SU-DHL-6 (cell line): ENCODE data around the gene SP140.
A peak's percentile ranks its signal among the peaks of the same experiment; 100 is the strongest.

Experiments used
- H2AFZ ChIP-seq: fragments of 200-600 bp; sonication (generic); 2 replicates; pipeline ENCODE4 v1.6.1; 2014; ENCODE audit warnings: low read depth, mild to moderate bottlenecking, moderate library complexity, mixed read lengths, antibody characterized with exemption, low read length; ENCODE audit not compliant: severe bottlenecking
- H3F3A ChIP-seq: fragments of 200-600 bp; shearing (Covaris generic); 2 replicates; pipeline ENCODE4 v1.6.0; 2016; ENCODE audit warnings: antibody characterized with exemption, mild to moderate bottlenecking; ENCODE audit not compliant: insufficient read depth
- H3K27ac ChIP-seq: fragments of 200-600 bp; sonication (generic); 2 replicates; pipeline ENCODE4 v1.5.1; 2016; ENCODE audit warnings: low read depth, mild to moderate bottlenecking, low read length, moderate library complexity, mixed read lengths
- H3K27me3 ChIP-seq: fragments of 200-600 bp; sonication (generic), shearing (Covaris generic); 2 replicates; pipeline ENCODE4 v1.6.0; 2014; ENCODE audit warnings: mild to moderate bottlenecking, low read length
- H3K36me3 ChIP-seq: fragments of 200-600 bp; sonication (generic); 2 replicates; pipeline ENCODE4 v1.6.1; 2014; ENCODE audit warnings: mild to moderate bottlenecking, low read length, mixed read lengths
- H3K4me2 ChIP-seq: fragments of 300-600, 200-600 bp; shearing (Covaris generic), sonication (generic); 2 replicates; pipeline ENCODE4 v1.6.0; 2014; ENCODE audit warnings: low read length, low read depth, mild to moderate bottlenecking; ENCODE audit not compliant: poor library complexity, severe bottlenecking
- H3K4me3 ChIP-seq: fragments of 200-600 bp; sonication (generic); 2 replicates; pipeline ENCODE4 v1.5.1; 2014; ENCODE audit warnings: antibody characterized with exemption, low read length, mild to moderate bottlenecking, mixed read lengths; ENCODE audit not compliant: insufficient read depth, poor library complexity, severe bottlenecking
- H3K79me2 ChIP-seq: fragments of 200-600 bp; sonication (generic); 2 replicates; pipeline ENCODE4 v1.6.1; 2014; ENCODE audit warnings: mild to moderate bottlenecking, low read length, moderate library complexity; ENCODE audit not compliant: insufficient read depth
- H3K9ac ChIP-seq: fragments of 200-600 bp; sonication (generic); 2 replicates; pipeline ENCODE4 v1.7.0; 2014; ENCODE audit warnings: mild to moderate bottlenecking, low read length
- H3K9me2 ChIP-seq: fragments of 200-600 bp; sonication (generic); replicated peaks from 2 replicates; pipeline ENCODE4 v1.6.1; 2014; ENCODE audit warnings: low read length; ENCODE audit not compliant: insufficient read depth
- H3K9me3 ChIP-seq: fragments of 200-600 bp; sonication (generic); 2 replicates; pipeline ENCODE4 v1.6.1; 2014; ENCODE audit warnings: low read length, mixed read lengths; ENCODE audit not compliant: insufficient read depth
- H4K20me1 ChIP-seq: fragments of 200-600 bp; sonication (generic); 2 replicates; pipeline ENCODE4 v1.6.1; 2014; ENCODE audit warnings: low read depth, mild to moderate bottlenecking, antibody characterized with exemption, low read length, moderate library complexity, mixed read lengths
- CTCF ChIP-seq: fragments of 200-600 bp; sonication (generic); IDR thresholded peaks from one replicate; pipeline ENCODE4 v1.5.1; 2017; ENCODE audit warnings: antibody characterized with exemption, mild to moderate bottlenecking, low read length, moderate library complexity; ENCODE audit not compliant: insufficient read depth, poor library complexity, severe bottlenecking
- EZH2phosphoT487 ChIP-seq: fragments of 200-600 bp; sonication (generic), shearing (Covaris generic); conservative IDR thresholded peaks from 2 replicates; pipeline ENCODE4 v1.6.1; 2018; ENCODE audit warnings: mild to moderate bottlenecking, antibody characterized with exemption, low read length, moderate library complexity, mixed read lengths

The SP140 gene

DNA sequence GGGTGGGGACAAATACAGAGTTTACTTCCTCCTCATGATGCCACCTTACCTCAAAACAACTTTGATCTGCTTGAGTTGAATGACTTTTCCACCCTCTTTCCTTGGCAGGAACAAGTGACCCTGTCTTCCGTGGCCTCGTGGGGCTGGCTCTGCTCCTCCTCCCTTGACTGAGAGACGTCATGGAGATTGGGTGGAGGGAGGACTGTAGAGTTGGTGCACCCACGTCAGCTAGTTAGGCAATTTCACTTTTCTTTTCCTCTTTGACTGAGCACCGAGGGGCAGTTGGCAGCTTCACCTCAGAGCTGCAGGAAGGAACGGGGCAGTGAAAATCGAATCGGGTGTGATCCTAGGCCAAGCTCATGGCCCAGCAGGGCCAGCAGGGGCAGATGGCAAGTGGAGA lies at the start of gene SP140:
Gene SP140, plus strand, starts transcription at position 251 of the 400 bp plus-strand sequence. Its CDS starts 109 bp downstream, at position 360.
- peaks cover 46% of the 10 kb centered on the region for H3K79me2 ChIP-seq
- TF ChIP-seq CTCF, result no peak
- no peak for TF ChIP-seq EZH2phosphoT487
- peak within 1 kb of the TSS; percentile 71 for H3K9ac ChIP-seq
- H3K4me3 ChIP-seq, result peak within 1 kb of the TSS; percentile 72
- H3K27ac ChIP-seq, result peak within 1 kb of the TSS; percentile 98
- H3K4me2 ChIP-seq, result peak within 1 kb of the TSS; percentile 89
- H3K27me3 ChIP-seq, result no peaks in the 10 kb centered on the region
- H3K9me2 ChIP-seq, result no peaks in the 10 kb centered on the region
- H3K9me3 ChIP-seq, result peaks cover 7% of the 10 kb centered on the region; the same call in 1 of the 2 replicates
- no peak within 1 kb of the TSS for H2AFZ ChIP-seq
- H4K20me1 ChIP-seq, result no peaks in the 10 kb centered on the region
- H3K36me3 ChIP-seq, result peaks cover 8% of the 10 kb centered on the region
- H3F3A ChIP-seq, result peaks cover 42% of the 10 kb centered on the region

DNA sequence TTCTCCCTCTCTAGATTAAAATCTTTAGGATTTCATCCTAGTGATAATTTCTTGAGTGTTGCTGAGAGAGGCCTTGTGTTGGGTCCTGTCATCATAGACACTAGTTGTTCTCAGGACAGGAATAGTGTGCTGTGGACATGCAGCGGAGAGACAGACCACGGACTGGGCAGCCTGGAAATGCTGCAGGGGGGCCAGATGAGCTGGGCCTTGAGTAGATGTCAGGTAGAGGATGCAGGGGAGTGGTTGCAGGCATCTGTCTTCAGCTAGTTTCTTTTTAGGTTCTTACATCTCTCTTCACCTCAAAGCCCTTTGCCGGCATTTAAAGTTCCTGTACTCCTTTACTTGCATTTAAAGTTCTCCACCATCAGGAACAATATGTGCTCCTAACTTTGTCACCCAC lies 48.5 kb upstream of the SP140 start:
- no peaks in the 10 kb centered on the region for H3K27me3 ChIP-seq
- no peaks in the 10 kb centered on the region for H3K9me2 ChIP-seq
- H3K9me3 ChIP-seq, result no peaks in the 10 kb centered on the region
- H3K36me3 ChIP-seq, result peaks cover 7% of the 10 kb centered on the region
- no peaks in the 10 kb centered on the region for H3K79me2 ChIP-seq
- H3F3A ChIP-seq, result no peaks in the 10 kb centered on the region
- no peaks in the 10 kb centered on the region for H4K20me1 ChIP-seq
- H3K9ac ChIP-seq, result no peak overlapping the region
- no peak overlapping the region for H3K4me3 ChIP-seq
- no peak overlapping the region for H3K27ac ChIP-seq
- H2AFZ ChIP-seq, result no peak overlapping the region
- no peak overlapping the region for H3K4me2 ChIP-seq
- no peak for TF ChIP-seq CTCF
- TF ChIP-seq EZH2phosphoT487, result no peak

GRCh38 chr2:230178546-230179485 lies 46.7 kb upstream of the SP140 start:
- Histone ChIP-seq H3K27ac (no peak overlapping the region), H3F3A (no peaks in the 10 kb centered on the region), H3K79me2 (no peaks in the 10 kb centered on the region), H3K9me2 (no peaks in the 10 kb centered on the region), H3K36me3 (peaks cover 15% of the 10 kb centered on the region), H3K9me3 (no peaks in the 10 kb centered on the region), H2AFZ (no peak overlapping the region), H3K27me3 (no peaks in the 10 kb centered on the region), H4K20me1 (no peaks in the 10 kb centered on the region), H3K9ac (no peak overlapping the region), H3K4me3 (no peak overlapping the region), H3K4me2 (no peak overlapping the region)
- TF ChIP-seq CTCF (no peak), EZH2phosphoT487 (no peak)
